ENCODE measurements around the gene TMSB15B. TPM values are rescaled to one million over a fixed set of nuclear protein-coding genes. Genes with fewer than 3 reads are reported as not detected.
A peak's percentile ranks its signal among the peaks of the same experiment; 100 is the strongest.
"Not testable (repeated sequence)": the region's sequence is repeated elsewhere in the genome, so short reads cannot be mapped to it uniquely, and the experiment has no call there.

TMSB15B gene
- total RNA-seq, 2 experiments from 2014 or later, result 13.7 to 24.3 TPM

DNA sequence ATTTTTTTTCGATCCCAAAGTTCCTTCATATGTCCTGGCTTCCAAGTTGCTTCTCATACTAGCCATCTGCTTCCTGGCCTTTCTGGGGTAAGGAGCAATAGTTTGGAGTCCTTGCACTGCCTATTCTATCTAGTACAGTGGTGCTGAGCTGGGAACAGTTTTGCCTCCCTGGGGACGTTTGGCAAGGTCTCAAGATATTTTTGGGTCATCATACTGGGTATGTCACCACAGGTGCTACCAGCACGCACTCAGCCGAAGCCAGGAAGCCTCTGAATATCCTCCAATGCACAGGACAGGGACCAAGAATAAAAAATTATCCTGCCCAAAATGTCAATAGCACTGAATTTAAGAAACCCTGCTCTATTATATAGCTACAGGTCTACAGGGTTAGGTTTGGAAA lies 35.4 kb upstream of the TMSB15B start:
- CTCF ChIA-PET (ENCODE audit: unreplicated experiment), result no interaction called here
- DNase-seq (ENCODE audit: low spot score), result peak; percentile 66
- intact Hi-C loops (cut with micrococcal nuclease; ENCODE audit: unreplicated experiment), result no loop called here

DNA sequence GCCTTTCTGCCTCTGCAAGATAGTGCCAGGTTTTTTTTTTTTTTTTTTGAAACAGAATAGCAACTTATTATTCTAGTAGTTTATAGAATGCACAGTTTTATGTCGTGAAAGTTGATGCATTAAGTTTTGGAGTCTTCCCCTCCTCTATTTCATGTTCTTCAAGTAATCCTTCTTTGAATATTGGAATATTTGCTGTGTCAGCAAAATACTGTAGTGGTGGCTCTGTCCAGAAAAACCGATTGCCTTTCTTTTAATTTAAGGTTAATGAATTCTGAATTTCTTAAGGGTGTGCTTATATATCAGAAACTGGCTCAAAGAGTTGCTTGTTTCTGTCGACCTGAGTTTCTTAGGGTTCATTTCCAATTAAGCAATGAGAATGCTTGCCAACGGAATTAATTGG lies 34.8 kb upstream of the TMSB15B start:
- BruUV-seq (replicated peaks), result no TSS peak
- H4K20me1 ChIP-seq (ENCODE audit: insufficient read depth, low read length), result no peaks in the 10 kb centered on the region
- no peak overlapping the region for H2AFZ ChIP-seq (ENCODE audit: low read length)
- TF ChIP-seq EZH2phosphoT487 (IDR thresholded peaks at IDR 0.05; ENCODE audit: borderline replicate concordance, low read depth, low read length), result no peak
- TF ChIP-seq, protein P1, sequence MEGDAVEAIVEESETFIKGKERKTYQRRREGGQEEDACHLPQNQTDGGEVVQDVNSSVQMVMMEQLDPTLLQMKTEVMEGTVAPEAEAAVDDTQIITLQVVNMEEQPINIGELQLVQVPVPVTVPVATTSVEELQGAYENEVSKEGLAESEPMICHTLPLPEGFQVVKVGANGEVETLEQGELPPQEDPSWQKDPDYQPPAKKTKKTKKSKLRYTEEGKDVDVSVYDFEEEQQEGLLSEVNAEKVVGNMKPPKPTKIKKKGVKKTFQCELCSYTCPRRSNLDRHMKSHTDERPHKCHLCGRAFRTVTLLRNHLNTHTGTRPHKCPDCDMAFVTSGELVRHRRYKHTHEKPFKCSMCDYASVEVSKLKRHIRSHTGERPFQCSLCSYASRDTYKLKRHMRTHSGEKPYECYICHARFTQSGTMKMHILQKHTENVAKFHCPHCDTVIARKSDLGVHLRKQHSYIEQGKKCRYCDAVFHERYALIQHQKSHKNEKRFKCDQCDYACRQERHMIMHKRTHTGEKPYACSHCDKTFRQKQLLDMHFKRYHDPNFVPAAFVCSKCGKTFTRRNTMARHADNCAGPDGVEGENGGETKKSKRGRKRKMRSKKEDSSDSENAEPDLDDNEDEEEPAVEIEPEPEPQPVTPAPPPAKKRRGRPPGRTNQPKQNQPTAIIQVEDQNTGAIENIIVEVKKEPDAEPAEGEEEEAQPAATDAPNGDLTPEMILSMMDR (conservative IDR thresholded peaks at IDR 0.05; ENCODE audit: low read length), result no peak
- H3K36me3 ChIP-seq (ENCODE audit: insufficient read depth, low read length), result peaks cover 14% of the 10 kb centered on the region
- H3K27ac ChIP-seq (ENCODE audit: low read depth, low read length, poor library complexity, severe bottlenecking), result no peak overlapping the region
- no peaks in the 10 kb centered on the region for H3K9me3 ChIP-seq (ENCODE audit: low read length)
- H3K4me2 ChIP-seq (ENCODE audit: low read length), result peak overlapping the region; percentile 68
- peaks cover 45% of the 10 kb centered on the region; the same call in 1 of the 2 replicates for H3K79me2 ChIP-seq (ENCODE audit: insufficient read depth, low read depth, low read length)
- ChIA-PET CTCF (ENCODE audit: unreplicated experiment) (no interaction called here), POLR2A (interaction anchor here (0.7 to 1.2 kb wide), 2 partner anchors 9 to 10 kb away, joined by 3 to 4 read pairs; no protein-coding TSS in a partner anchor)
- intact Hi-C loops (cut with micrococcal nuclease; ENCODE audit: unreplicated experiment), result no loop called here
- H3K4me3 ChIP-seq (ENCODE audit: low read depth, low read length, poor library complexity, severe bottlenecking), result no peak overlapping the region
- H3K9me2 ChIP-seq (ENCODE audit: insufficient read depth, low read length), result no peaks in the 10 kb centered on the region
- H3K4me1 ChIP-seq (ENCODE audit: insufficient read depth, low read length, poor library complexity, severe bottlenecking), result peaks cover 40% of the 10 kb centered on the region
- no peak for DNase-seq (ENCODE audit: low spot score)

More for the DNA sequence above, 35.4 kb upstream of the TMSB15B start:
- TF ChIP-seq, protein P1 (conservative IDR thresholded peaks at IDR 0.05; ENCODE audit: low read length), result no peak
- TF ChIP-seq EZH2phosphoT487 (IDR thresholded peaks at IDR 0.05; ENCODE audit: borderline replicate concordance, low read depth, low read length), result no peak
- BruUV-seq (replicated peaks), result no TSS peak
- no peaks in the 10 kb centered on the region for H4K20me1 ChIP-seq (ENCODE audit: insufficient read depth, low read length)
- no peaks in the 10 kb centered on the region for H3K9me3 ChIP-seq (ENCODE audit: low read length)
- H3K4me1 ChIP-seq (ENCODE audit: insufficient read depth, low read length, poor library complexity, severe bottlenecking), result peaks cover 40% of the 10 kb centered on the region
- H3K9me2 ChIP-seq (ENCODE audit: insufficient read depth, low read length), result no peaks in the 10 kb centered on the region
- no peak overlapping the region for H2AFZ ChIP-seq (ENCODE audit: low read length)
- peak overlapping the region; percentile 68 for H3K4me2 ChIP-seq (ENCODE audit: low read length)
- POLR2A ChIA-PET, result interaction anchor here (0.7 to 1.2 kb wide), 2 partner anchors 10 to 11 kb away, joined by 3 to 4 read pairs; no protein-coding TSS in a partner anchor
- H3K4me3 ChIP-seq (ENCODE audit: low read depth, low read length, poor library complexity, severe bottlenecking), result peak overlapping the region; percentile 41
- peaks cover 14% of the 10 kb centered on the region for H3K36me3 ChIP-seq (ENCODE audit: insufficient read depth, low read length)
- peaks cover 45% of the 10 kb centered on the region; the same call in 1 of the 2 replicates for H3K79me2 ChIP-seq (ENCODE audit: insufficient read depth, low read depth, low read length)
- H3K27ac ChIP-seq (ENCODE audit: low read depth, low read length, poor library complexity, severe bottlenecking), result peak overlapping the region; percentile 45

DNA sequence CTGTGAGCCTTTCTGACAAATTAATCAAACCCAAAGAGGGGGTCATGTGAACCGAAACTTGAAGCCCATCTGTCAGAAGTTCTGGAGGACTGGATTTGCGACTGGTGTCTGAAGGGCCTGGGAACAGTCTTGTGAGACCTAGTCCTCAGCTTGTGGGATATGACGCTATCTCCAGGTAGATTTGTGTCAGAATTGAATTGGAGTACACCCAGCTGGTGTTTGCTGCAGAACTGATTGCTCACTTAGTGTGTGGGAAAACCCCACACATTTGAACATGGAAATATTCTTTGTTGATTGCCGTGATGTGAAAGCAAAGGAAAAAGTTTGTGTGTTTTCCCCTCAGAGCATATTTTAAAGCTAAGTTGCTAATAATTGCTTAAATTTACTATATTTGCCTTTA lies 30.3 kb upstream of the TMSB15B start:
- Histone ChIP-seq H3K9me3 (ENCODE audit: low read length) (no peaks in the 10 kb centered on the region), H3K4me2 (ENCODE audit: low read length) (no peak overlapping the region), H4K20me1 (ENCODE audit: insufficient read depth, low read length) (no peaks in the 10 kb centered on the region), H3K4me3 (ENCODE audit: low read depth, low read length, poor library complexity, severe bottlenecking) (no peak overlapping the region), H3K36me3 (ENCODE audit: insufficient read depth, low read length) (peaks cover 13% of the 10 kb centered on the region), H3K79me2 (ENCODE audit: insufficient read depth, low read depth, low read length) (peaks cover 11% of the 10 kb centered on the region; the same call in 1 of the 2 replicates), H2AFZ (ENCODE audit: low read length) (no peak overlapping the region), H3K4me1 (ENCODE audit: insufficient read depth, low read length, poor library complexity, severe bottlenecking) (peaks cover 8% of the 10 kb centered on the region), H3K9me2 (ENCODE audit: insufficient read depth, low read length) (no peaks in the 10 kb centered on the region), H3K27ac (ENCODE audit: low read depth, low read length, poor library complexity, severe bottlenecking) (no peak overlapping the region)
- intact Hi-C loops (cut with micrococcal nuclease; ENCODE audit: unreplicated experiment), result no loop called here
- TF ChIP-seq, protein P1 (conservative IDR thresholded peaks at IDR 0.05; ENCODE audit: low read length), result no peak
- no peak for TF ChIP-seq EZH2phosphoT487 (IDR thresholded peaks at IDR 0.05; ENCODE audit: borderline replicate concordance, low read depth, low read length)
- no peak for DNase-seq (ENCODE audit: low spot score)
- ChIA-PET CTCF (ENCODE audit: unreplicated experiment) (no interaction called here), POLR2A (interaction anchor here (1.1 kb wide), 1 partner anchor 93 kb away, joined by 3 read pairs; no protein-coding TSS in a partner anchor)
- BruUV-seq (replicated peaks), result no TSS peak

DNA sequence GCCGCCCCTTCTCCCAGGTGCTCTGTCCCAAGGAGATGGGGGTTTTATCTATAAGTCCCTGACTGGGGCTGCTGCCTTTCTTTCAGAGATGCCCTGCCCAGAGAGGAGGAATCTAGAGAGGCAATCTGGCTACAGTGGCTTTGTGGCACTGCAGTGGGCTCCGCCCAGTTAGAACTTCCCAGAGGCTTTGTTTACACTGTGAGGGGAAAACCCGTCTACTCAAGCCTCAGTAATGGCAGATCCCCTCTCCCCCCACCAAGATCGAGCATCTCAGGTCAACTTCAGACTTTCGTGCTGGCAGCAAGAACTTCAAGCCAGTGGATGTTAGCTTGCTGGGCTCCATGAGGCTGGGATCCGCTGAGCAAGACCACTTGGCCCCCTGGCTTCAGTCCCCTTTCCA lies 22.2 kb upstream of the TMSB15B start:
- H2AFZ ChIP-seq (ENCODE audit: low read length); H4K20me1 ChIP-seq (ENCODE audit: insufficient read depth, low read length); H3K4me2 ChIP-seq (ENCODE audit: low read length); DNase-seq (ENCODE audit: low spot score); H3K27ac ChIP-seq (ENCODE audit: low read depth, low read length, poor library complexity, severe bottlenecking); POLR2A ChIA-PET; intact Hi-C loops (cut with micrococcal nuclease; ENCODE audit: unreplicated experiment); BruUV-seq (replicated peaks); H3K9me3 ChIP-seq (ENCODE audit: low read length); H3K4me3 ChIP-seq (ENCODE audit: low read depth, low read length, poor library complexity, severe bottlenecking); H3K9me2 ChIP-seq (ENCODE audit: insufficient read depth, low read length); H3K4me1 ChIP-seq (ENCODE audit: insufficient read depth, low read length, poor library complexity, severe bottlenecking); CTCF ChIA-PET (ENCODE audit: unreplicated experiment); H3K36me3 ChIP-seq (ENCODE audit: insufficient read depth, low read length): not testable (repeated sequence)
- peaks cover 11% of the 10 kb centered on the region; the same call in 1 of the 2 replicates for H3K79me2 ChIP-seq (ENCODE audit: insufficient read depth, low read depth, low read length)

Data from OCI-LY7 (cell line).